ENCODE results near the gene CCDC187.

The CCDC187 gene

DNA sequence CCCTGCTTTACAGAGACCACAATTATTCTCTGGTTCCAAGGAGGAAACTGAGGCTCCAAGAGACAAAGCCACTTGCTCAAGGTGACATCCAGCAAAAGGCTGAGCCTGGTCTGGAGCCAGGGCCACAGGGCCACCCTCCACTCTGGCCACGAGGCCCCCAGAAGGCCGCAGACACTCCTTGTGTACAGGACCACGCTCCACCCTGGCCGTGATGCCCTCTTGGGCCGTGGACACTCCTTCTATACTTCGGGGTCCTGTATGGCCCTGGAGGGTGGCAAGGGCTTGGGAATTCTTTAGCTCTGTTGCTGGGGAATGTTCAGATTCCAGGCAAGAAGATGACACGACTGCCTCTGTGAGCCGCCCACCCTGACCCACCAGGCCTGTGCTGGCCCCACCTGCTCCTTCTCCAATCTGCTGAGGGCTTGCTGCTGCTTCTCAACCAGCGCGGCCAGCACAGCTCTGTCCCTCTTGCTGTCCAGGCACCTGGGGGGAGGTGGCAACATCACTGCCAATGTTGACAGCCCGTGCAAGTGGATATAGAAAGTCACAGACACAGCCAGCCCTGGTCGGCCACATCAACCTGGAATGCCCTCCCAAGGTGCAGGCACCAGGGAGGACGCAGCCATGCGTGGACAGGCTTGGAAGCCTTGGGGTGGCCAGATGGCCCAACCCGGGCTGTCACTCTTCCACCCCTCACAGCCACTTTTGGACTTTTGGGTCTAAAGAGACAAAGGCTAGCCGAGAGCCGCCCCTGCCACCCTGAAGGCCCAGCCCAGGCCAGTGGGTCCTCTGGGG, 38.1 kb downstream of the CCDC187 start:
- no peak for DNase-seq

DNA sequence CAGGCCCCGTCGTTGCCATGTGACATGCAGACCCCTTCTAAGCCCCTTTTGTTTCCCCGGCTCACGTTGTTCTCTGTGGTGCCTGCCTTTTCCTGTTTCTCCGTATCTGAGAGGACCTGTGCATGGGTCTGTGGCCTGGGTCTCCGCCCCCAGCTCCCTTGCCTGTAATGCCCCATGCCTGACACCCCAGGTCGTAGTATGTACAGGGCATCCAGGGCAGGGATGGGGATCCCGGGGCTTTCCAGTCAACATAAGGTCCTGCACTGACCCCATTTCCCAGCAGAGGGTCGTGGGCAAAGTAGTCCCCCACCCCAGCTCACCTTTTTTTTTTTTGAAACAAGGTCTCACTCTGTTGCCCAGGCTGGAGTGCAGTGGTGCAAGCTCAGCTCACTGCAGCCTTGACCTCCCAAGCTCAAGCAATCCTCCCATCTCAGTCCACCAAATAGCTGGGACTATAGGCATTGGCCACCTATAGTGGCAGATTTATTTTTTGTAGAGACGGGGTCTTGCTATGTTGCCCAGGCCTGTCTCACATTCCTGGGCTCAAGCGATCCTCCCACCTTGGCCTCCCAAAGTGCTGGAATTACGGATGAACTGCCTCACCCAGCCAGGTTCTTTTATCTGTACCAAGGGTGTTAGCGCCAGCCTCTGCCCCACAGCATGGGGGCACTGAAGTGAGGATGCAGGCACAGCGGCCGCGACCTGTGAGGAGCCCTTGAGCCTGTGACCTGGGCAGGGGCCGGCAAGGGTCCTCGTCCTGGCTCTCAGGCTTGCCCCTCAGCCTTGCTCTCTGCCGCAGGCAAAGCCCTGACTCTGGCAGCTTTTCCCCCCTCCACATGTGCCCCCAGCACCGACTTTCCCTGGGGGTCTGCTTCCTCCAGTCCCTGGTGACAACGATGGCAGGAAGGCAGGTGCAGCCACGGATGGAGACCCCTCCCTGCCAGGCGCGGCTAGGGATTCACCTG, 39.2 kb downstream of the CCDC187 start:
- DNase-seq, result no peak

DNA sequence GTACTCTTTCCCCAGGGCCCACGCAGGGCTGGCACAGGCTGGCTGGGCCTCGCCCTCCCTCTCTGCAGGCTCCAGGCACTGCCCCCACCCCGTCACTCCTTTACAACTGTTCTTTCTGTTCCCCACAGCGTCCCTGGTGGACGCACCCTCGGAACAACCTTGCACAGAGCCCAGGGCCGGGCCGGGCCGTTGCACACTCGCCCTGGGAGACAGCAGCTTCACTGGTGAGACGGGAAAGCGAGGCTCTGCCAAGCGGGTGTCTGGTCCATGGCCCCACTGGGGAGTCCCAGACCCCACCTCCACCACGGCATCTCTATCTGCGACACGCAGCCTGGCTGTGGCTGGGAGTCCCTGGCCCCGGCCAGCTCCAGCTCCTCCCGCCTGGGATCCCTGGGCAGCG, 39.9 kb downstream of the CCDC187 start:
- DNase-seq, result no peak

DNA sequence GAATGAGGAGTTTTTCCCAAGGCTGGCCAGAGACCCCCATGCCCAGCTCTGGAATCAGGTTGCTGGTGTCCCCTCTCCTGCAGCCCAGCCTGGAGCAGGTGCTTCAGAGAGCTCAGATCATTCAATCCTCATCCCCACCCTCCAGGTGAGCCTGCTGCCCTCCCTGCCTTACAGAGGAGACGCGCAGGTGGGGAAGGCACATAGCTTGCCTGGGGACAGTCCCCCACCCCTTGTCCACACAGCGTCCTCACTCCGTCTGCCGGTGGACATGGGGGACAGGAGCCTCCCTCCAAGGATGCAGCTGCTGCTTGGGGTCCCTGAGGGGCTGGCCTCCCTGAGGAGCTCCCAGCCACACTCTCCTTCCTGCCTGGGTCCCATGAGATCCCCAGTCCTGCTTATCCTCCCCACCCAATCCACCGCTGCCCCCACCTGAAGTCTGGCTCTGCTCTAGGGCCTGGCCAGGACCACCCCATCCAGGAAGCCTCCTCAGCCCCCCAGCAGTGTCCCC, 41.2 kb downstream of the CCDC187 start:
- DNase-seq, result no peak

DNA sequence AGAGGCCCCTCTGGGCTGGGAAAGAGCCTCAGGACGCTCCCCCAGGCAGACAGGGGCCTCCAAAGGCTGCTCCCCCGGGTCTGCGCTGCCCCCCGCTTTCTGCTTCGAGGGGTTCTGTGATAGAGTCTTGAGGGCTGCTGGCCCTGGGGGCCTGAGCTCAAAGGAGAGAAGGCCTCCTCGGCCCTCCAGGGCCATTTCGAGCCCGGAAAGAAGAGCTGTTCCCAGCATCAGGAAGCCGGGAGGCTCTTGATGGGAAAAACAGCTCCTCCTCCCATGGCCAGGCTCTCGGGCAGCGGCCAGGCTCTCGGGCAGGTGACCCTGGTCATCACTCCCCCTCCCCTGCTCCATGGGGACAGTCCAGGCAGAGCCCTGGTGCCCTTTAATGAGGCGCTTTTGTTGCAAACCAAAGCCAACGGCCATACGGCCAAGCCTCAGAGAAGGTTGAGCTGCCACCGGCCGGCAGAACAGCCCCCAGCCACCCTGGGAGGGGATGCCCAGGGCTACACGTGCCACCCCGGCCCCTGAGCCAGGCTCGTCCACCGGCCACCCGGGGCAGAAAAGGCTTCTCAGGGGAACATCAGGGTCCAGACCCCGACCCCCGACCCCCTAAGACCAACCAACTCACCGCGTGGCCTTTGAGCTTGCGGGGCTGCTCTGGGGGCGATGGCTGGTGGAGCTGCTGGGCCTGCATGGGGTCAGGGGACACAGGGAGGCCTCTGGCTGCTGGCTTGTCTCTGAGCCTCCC, 42.0 kb downstream of the CCDC187 start:
- no peak for DNase-seq

DNA sequence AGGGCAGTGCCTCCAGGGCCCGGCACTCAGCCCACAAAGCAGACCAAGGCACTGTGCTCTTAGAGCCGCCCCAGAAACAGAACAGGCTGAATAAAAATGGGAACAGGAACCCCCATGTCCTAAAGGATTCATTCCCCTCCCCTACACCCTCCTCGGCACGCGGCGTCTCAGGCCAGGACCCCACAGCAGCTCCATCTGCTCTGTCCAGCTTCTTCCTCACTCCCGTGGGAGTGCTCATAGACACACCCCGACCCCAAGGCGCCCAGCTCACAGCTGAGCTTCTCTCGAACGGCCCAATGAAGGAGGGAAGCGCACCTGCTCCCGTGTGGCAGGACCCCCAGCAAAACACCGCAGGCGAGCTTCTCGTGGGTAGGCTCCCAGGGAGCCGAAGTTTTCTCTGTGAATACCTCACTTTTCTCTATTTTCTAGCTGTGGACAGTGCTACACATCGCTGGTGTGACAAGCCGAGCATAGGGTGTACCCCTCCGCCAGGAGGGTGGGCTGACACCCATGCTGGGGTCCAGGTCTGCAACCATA, 42.9 kb downstream of the CCDC187 start:
- no peak for DNase-seq

DNA sequence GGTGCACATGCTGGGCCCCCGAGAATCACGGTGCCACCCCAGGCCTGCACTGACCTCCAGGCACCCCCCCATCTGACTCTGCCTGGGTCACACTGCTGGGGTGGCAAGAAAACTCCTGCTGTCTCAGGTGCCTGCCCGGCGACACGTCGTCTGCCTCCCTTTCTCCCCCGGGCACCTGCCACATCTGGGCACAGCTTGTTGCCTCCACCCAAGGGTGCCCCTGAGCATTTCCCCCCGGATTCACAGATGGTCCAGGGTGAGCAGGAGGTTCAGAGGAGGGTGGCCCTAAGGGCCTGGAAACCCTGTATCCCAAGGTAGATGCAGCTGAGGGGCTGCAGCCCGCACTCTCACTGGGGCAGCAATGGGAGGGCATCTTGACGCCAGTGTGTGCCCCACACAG, 43.4 kb downstream of the CCDC187 start:
- no peak for DNase-seq

DNA sequence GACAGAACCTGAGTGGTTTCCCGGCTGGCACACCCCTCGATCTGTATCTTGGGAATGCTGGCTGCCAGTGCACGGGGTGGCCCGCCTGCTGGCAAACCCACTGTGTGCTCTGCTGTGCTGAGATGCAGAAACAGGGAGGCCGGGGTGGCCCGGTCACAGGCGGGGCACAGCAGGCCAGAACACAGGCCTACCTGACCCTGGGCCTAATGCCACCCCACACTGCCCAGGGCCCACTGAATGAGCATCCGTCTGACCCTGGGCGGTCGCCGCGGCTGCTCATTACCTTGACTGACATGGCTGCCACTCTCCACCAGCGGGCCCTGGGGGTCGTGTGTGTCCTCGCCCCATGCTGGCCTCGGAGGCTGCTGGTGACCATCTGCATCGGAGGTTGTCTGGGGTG, 44.1 kb downstream of the CCDC187 start:
- DNase-seq, result no peak

DNA sequence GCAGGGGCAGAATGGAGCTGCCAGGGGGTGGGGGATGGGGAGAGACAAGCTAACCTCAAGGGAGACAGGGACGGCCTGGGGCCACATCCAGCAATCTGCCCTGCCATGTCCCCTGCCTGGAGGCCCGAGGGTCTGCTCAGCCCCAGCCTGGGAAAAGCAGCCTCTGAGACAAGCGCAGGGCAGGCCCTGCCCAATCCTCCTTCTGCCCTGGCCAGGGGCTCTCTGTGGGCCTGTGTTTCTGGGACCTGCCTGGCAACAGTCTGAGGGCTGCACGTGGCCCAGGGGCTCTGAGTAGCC, 44.4 kb downstream of the CCDC187 start:
- no peak for DNase-seq

DNA sequence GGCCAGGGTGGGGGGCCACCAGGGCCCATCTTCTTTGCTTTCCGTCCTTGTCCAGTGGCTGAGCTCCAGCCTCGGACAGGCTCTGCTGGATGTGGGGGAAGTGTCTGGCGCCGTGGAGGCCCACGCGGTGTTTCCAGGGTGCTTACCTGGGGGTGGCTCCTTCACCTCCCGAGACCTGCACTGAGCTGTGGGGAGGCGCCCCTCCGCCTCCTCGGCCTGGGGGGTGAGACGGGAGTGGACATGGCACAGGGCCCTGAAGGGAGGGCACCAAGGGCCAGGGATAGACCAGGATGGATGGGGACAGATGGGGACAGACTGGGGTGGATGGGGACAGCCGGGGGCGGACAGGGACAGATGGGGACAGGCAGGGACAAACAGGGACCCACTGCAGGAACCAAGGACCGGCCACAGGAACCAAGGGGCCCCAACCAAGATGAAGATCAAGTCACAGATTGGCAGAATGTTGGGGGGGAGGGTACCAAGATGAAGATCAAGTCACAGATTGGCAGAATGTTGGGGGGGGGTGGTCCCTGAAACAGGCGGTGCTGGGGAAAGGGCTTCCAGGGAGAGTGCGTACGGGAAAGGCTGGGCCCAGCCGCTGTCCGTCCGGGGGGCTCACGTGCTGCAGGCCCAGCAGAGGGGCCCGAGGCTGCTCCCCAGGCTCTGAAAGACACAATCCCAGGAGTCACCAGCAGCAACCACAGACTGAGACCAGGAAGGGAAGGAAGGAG, 44.9 kb downstream of the CCDC187 start:
- DNase-seq, result no peak

DNA sequence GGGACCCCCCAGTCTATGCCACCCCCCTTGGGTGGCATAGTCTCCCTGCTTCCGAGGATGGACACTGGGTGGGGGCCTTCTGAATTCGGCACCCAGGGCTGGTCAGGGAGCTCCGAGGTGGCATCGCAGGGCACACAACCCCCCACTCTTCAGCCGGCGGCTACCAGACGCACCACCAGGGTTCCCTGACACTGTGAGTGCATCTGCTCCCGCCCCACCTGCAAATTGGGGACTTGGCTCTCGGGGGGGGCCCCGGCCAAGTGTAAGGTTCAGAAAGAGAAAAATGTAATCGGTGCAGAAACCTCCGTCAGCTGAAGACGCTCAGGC, 45.6 kb downstream of the CCDC187 start:
- no peak for DNase-seq

DNA sequence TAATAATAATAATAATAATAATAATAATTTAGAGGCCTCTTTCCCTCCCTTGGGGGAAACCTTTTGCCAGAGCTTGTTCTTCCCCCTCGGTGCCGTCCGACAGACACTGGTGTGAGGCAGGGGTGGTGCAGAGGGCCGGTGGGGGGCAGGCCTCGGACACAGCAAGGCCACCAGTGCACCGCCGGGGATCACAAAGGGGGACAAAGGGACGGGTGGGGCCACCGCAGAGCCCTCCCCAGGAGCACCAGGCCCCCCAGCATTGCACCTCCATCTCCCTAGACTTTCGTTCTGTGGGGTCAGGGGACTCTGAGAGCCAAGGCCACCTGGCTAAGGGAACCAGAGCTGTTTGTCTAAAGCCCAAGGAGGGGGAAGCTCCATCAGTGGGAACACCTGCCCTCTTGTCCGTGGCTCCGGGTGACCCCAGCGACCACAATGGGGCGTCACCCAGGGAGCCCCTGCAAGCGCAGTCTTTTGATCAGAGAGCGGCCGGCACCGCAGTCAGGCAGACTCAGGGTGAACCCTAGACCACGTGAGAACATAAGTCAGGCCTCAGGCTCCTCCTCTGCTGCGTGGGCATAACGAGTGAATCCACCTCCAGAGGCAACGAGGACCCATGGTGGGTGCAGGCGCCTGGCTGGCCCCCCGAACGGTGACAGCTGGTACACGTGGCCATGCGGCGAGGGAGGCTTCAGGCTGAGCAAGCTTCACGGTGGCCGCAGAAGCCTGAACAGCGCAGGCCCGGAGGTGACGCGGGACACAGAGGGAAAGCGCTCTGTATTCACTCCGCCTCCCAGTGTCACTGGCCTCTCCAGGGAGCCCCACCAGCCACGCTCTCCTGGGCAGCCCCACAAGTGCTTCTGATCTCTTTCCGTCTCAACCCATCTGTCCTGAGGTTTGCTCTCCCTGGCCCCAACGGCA, 46.3 kb downstream of the CCDC187 start:
- DNase-seq, result no peak

DNA sequence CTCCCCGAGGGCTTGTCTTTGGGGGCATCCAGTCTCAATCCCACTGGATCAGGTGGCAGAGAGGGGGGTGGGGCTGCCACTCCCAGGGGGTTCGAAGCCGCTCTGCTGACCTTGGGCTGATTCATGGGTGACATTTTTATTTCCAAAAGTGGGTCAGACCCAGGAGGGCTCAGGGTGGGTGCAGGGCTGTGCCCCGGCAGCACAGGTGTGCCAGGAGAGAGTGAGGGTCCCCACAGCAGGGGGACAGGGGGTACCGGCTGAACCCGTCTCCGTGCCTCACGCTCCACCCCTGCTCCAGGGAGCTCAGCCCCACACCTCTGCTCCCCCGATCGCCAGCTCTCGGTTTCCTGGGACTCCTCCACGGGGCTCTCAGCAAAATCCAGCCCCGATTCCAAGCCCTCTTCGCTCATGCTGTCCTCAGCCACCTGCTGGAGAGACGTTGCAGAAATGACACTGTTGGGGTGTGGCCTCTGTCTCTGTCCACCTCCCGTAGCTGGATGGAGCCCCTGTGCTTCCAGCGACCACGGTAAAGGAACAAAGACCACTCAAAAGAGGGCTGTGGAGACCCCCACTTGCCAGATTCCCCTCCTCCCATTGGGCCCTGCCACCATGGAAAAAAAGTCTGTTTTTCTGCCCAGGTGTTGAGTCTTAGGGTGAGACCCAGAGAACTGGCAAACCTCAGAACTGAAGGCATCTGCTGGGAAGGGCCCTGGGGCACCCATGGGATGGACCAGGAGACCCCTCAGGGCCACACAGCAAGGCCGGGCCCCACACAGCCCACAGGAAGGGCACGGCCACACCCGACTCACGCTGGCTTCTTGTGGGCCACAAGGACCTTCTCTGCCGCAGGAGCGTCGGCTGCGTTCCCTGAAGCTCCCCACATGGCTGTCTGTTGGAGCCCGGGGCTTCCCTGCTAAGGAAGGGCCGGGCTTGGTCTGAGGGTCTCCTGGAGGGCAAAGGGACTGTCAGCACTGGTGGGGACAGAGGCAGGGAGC, 47.7 kb downstream of the CCDC187 start:
- DNase-seq, result no peak

DNA sequence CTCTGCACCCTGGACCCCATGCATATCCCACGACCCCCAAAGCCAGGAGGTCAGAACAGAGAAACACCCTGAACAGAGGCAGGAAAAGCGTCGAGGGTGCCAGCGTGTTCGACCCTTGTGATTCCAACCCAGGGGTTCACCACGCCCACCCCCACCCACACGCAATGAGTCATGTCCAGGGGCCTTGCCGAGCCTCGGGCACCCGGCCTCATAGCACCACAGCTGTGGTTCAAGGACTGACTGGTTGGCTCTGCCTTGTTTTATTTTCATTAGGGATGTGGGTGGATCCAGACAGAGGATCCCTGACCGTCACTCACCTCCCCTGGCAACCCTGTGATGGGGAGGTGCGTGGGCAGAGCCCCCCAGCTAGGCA, 48.7 kb downstream of the CCDC187 start:
- no peak for DNase-seq

DNA sequence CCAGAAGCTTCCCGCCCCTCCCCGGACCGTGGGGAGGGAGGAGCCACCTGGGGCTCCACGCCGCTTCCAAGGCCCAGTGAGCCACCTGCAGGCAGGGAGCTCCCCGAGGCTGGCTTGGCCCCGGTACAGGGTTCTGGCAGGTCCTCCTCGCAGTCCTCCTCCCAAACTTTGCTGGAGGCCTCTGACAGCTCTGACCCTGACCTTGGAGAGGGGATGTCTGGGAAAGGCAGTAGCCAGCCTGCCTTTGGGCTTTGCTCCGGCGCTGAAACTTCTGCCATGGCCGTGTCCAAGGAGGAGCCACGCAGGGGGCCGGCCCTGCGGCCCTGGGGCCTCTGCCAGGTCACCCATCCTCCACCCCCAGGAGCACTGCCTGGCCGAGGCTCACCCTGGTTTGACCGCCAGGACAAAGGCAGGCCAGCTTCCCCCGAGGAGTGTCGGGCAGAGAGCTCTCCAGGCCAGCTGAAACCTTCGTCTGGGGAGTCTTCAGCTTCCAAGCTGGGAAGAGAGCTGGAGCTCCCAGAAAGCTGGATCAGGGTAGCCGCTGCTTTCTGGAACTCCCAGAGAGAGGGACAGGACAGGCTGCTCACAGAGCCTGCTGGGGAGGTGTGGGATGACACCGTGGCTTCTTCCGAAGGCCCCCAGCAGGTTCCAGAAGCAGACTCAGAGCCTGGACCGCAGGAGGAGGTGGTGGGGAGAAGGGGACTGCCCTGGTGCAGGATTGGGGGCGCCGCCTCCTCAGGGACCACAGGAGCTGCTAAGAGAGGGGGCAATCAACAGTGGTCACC, 49.3 kb downstream of the CCDC187 start:
- DNase-seq, result no peak

DNA sequence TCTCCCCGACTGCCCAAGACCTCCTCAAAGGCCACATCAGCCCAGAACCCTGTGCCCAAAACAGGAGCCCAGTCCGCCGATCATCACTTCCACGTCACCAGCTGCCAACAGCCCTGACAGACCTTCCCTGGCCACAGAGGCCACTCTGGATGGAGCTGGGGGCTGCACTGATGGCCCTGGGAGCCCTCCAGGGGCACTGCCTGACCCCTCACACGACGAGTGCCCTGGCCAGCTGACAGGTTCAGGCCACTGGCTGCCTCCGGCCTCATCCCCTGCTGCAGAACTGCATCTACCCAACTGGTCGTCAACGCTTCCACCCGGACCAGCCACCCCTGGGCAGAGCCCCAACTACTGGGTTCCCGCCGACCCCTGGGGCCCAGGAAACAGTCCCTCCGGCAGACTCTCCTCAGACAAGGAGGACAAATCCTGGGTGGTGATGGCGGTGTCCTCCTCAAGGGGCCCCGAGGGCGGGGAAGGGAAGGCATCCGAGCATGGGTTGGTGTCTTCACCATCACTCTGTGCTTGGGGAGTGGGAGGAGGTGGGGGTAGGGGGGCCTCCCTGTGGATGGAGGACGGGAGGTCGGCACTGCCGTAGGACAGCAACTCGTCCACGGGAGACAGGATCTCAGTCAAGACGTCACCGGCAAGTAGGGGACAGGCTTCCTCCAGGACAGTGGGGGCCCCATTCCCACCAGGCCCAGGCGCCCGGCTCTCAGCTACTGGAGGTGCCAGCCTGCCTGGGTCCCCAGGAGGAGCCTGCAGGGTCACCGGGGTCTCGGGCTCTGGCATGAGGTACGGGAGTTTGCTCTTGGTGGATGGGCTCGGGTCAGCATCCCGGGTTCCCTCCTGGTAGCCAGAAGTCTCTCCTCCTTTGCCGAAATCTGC, 50.4 kb downstream of the CCDC187 start:
- no peak for DNase-seq

DNA sequence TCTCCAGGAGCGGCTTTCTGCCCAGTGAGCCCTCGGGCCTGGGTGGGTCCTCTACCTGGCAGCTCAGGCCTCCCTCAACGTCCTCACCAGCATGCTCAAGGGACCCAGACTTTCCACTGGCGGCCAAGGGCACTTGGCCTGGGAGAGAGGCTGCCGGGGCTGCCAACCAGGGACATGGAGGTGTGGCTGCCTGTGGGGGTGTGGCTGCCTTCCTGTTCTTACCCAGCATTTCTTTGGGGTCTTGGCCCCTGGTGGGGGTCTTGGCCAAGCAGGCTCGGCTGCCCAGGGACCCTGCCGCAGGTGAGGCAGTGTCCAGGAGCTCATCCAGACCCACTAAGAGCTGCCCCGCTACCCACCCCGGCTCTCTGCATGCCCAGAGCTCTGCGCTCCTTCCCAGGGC, 51.0 kb downstream of the CCDC187 start:
- no peak for DNase-seq

DNA sequence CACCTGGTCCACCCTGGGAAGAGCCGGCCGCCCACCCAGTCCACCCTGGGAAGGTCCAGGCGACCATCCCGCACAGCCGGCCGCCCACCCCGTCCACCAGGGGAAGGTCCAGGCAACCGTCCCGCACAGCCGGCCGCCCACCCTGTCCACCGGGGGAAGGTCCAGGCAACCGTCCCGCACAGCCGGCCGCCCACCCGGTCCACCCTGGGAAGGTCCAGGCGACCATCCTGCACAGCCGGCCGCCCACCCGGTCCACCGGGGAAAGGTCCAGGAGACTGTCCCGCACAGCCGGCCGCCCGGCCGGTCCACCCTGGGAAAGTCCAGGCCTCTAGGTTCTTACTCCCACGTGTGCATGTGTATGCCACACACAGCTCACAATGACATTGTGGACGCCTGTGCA, 51.6 kb downstream of the CCDC187 start:
- no peak for DNase-seq
